GM19452 (cell line): ENCODE measurements around the gene FRMD4A.

Experiments used
- ATAC-seq: cut with Tn5 transposase; IDR thresholded peaks from one replicate; pipeline ENCODE4 v1.9.1; 2021; ENCODE audit not compliant: unreplicated experiment

Gene FRMD4A

GRCh38 chr10:14023673-14024328, 306.9 kb downstream of the FRMD4A start:
- no peak for ATAC-seq

GRCh38 chr10:14022954-14023672, 307.6 kb downstream of the FRMD4A start:
- no peak for ATAC-seq

- no peak for ATAC-seq
Observed at GRCh38 chr10:14022052-14022451, 308.7 kb downstream of the FRMD4A start.

GRCh38 chr10:14020037-14020664, 310.6 kb downstream of the FRMD4A start:
- ATAC-seq = no peak

- no peak for ATAC-seq
Observed at GRCh38 chr10:14017467-14017866, 313.3 kb downstream of the FRMD4A start.

GRCh38 chr10:14016931-14017333, 313.8 kb downstream of the FRMD4A start:
- no peak for ATAC-seq

GRCh38 chr10:14016011-14016536, 314.6 kb downstream of the FRMD4A start:
- no peak for ATAC-seq

GRCh38 chr10:14014423-14014822, 316.3 kb downstream of the FRMD4A start:
- no peak for ATAC-seq

GRCh38 chr10:14010769-14011574, 319.8 kb downstream of the FRMD4A start:
- ATAC-seq = no peak

GRCh38 chr10:14010101-14010558, 320.6 kb downstream of the FRMD4A start:
- no peak for ATAC-seq

GRCh38 chr10:14009371-14010100, 321.2 kb downstream of the FRMD4A start:
- no peak for ATAC-seq

GRCh38 chr10:14008740-14009080, 322.0 kb downstream of the FRMD4A start:
- no peak for ATAC-seq

GRCh38 chr10:14004536-14004935, 326.2 kb downstream of the FRMD4A start:
- no peak for ATAC-seq

- ATAC-seq = no peak
Observed at GRCh38 chr10:14003517-14004184, 327.1 kb downstream of the FRMD4A start.

- no peak for ATAC-seq
Observed at GRCh38 chr10:14001298-14002040, 329.3 kb downstream of the FRMD4A start.

- no peak for ATAC-seq
Observed at GRCh38 chr10:13998163-13998835, 332.4 kb downstream of the FRMD4A start.

- ATAC-seq = no peak
Observed at GRCh38 chr10:13997650-13998049, 333.1 kb downstream of the FRMD4A start.

GRCh38 chr10:13994932-13995331, 335.8 kb downstream of the FRMD4A start:
- no peak for ATAC-seq

- ATAC-seq = no peak
Observed at GRCh38 chr10:13993673-13994089, 337.0 kb downstream of the FRMD4A start.
